NK-92 (cell line): ENCODE results near the gene MTHFD1L.

Experiments
- DNase-seq: peaks from one replicate; lab custom pipeline; 2025; ENCODE audit not compliant: unreplicated experiment; lab: John Stamatoyannopoulos, UW

The MTHFD1L gene

DNA sequence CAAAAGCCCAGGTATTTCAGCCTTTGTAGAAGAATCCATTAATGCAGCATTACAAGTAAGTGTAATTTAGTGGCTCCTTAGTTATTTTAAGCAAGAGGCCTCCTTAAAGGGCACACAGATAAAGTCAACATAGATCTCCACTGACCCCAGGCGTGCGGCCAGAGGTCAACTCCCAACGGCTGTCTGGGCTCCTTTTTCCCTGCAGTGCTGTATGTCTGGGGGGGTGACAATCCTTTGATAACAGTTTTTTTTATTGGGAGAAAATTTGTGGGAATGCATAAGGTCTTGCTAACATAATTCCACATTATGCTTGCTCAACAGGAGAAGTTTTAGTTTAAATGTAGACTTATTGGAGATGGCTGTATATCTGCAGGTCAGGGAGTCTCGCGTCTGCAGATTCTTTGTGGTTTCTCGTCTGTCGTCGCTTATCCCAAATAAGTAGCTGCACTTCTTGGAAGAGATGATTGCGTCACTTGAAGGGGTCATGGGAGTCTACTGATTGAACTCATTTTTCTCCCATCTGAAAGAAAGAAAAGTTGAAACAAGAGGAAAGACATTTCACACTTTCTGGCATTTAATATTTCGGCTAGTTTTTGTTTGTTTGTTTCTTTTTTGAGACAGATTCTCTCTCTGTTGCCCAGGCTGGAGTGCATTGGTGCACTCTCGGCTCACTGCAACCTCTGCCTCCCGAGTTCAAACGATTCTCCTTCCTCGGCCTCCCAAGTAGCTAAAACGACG lies 222.5 kb downstream of the MTHFD1L start:
- no peak for DNase-seq

DNA sequence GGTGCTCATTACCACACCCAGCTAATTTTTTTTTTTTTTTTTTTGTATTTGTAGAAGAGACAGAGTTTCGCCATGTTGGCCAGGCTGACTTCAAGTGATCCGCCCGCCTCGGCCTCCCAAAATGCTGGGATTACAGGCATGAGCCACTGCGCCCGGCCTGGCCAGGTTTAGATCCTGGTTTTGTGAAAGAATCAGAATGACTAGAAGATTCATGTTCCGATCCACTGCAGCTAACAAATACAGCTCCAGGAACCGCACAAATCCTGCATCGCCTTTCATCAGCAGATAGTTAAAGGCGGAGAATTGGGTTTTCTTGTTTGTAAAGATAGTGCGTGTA lies 223.1 kb downstream of the MTHFD1L start:
- DNase-seq = no peak

DNA sequence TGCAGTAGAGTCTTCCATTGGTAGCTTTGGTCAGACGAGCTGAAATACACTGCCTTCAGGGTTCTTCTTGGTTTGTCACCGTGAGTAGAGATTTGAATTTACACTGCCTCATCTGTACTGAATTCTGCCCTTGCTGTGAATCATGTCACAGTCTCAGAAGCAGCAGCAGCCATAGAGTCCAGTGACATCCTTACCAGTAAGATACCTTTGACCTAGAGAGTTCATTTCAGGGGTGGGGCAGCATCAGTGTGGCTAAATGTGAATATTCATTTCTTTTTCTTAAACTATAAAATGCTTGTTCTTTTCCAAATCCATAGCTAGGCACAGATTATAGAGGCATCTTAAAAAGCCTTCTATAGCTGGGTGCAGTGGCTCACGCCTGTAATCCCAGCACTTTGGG lies 223.5 kb downstream of the MTHFD1L start:
- DNase-seq = no peak

DNA sequence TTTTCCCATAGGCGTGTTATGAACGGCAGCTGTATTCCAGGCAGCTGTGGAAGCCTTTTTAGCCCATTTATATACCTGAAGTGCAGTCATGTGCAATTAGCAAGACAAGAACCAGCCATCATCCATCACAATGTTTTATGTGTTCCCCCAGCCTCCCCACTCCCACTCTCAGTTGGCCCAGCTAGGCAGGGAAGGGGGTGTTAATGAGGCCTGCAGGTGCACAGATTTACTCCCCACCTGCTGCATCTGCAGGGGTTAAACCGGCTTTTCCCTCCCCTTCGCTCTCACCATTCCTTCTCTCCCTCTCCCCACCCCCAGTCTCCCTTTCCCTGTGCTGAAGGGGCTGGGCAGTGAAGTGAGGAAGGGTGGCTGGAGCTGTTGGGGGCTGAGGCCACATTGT lies 224.5 kb downstream of the MTHFD1L start:
- DNase-seq = no peak

DNA sequence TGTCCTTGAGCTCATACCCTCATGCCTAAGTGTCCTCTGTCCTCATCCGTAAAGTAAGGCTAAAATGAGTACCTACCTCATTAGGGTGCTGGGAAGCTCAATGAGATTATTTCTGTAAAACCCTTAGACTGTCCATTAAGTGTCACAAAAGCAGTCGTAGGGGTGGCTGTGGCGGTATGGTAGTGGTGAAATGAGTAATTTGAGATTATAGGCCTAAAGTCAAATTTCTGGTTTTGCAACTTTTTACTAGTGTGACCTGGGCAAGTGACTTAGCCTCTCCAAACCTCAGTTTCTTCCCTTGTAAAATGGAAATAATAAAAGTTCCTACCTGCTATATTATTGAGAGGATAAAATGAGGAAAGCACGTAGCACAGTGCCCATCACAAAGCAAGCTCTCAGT lies 226.1 kb downstream of the MTHFD1L start:
- DNase-seq = no peak

DNA sequence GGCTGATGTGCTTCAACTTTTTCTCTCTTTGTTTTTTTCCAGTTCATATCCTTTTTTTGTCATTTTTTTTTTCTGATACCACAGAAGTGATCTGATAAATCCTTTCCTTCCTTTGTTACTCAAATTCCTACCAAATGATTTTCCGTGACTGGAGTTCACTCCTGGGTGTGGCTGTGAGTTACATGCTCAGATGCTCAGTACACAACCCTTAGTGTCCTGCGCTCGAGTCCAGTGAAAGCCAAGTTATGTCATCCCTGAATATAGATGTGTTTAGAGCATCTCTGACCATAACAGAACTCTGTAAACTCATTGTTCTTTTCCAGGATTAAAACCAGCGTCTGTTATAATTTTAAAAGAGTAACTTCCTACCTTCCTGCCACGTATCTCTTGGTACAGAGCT lies 227.1 kb downstream of the MTHFD1L start:
- DNase-seq = no peak

DNA sequence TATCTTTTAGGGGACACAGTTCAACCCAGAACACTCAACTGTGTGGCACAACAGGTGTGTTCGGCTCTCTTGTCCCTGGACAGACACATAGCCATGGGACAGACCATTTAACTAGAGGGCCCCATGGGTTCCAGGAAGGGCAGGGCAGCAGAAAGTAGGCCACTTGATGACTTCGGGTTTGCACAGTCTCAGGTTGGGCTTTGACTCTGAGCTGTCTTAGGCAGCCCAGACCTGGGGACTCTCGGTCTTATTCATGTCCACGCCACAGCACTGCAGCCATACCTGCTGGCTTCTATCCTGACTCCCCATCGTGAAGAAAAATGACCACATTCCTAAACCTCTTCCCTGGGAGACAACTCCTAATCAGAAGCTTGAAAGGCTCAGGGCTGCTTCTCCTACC lies 228.2 kb downstream of the MTHFD1L start:
- DNase-seq = no peak

DNA sequence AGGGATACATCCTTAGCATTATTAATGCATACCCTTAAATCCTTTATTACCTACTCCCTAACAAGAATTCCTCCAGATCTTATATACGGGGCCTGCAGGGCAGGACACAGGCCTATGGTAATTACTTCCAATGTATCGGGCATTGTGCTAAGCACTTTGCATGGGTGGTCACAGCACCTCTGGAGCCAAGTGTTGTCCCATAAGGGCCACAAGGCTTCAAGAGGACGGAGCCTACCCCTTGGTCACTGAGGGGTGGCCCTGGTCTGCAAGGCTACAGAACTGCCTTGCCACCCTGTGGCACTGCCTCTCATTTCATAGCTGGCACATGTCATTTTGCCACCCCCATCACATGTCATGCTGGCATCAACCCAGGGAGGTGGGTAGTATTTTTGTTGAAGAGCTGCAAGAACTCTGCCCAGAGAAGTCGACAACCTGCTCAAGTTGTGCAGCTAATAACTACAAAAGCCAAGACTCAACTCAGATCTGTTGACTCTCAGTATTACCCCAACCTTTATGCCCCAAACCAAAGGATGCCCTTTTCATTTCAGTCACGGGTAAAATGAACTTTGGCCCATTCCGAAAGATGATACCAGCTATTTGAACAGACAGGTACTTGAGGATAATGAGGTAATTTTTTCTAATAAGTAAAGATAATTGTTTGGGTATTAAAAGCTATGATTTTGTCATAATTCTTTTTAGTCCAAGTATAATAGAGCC lies 230.2 kb downstream of the MTHFD1L start:
- no peak for DNase-seq

DNA sequence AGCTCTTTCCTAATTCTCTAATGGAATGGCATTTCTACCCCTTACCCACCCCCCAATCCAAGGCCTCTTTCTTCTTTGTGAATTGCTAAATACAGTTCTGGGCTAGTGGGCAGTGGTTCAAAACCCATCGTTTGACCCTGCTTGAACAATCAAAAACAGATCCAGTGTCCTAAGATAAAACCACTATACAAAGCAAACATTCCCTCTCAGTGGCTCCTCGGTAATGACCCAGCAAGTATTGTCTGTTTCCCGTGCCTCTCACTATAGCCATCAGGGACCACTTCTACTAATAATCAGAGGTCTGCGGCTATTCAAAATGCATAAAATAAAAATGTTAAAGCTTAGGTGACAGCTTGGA lies 230.7 kb downstream of the MTHFD1L start:
- DNase-seq = no peak

DNA sequence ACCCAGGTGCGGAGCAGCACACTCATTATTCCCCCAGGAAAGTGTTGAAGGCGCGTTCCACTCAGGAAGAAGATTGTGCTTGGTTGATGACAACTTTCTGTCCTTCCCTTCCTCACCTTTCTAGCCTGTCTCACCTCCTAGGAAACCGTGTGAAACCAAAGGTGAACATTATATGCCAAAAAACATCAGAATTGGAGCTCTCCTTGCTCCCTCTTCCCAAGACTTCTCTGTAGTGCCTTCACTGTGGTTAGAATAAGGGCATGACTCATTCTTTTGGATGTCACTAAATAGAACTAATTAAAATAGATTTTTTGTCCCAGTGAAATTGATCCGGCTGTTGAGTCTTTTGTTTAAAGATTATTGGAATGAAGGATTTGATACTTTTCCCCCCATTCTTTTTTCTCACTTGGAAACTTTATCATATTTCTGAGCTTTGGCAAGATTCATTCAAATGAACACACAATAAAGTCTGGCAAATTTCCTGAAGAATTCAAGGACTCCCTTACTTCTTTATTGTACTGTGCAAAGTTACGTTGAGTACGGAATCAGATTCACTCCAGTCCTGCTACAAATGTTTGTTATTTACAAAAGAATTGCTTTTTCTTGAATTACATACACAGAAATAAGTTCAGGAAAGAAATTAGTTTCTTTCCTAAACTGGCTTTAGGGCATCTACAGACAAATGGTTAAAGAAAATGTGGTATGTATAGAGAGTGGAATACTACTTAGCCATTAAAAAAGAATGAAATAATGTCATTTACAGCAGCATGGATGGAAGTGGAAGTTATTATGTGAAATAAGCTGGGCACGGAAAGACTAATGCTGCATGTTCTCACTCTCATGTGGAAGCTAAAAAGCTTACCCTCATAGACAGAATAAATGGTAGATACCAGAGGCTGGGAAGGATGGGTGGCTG lies 231.4 kb downstream of the MTHFD1L start:
- DNase-seq = no peak

DNA sequence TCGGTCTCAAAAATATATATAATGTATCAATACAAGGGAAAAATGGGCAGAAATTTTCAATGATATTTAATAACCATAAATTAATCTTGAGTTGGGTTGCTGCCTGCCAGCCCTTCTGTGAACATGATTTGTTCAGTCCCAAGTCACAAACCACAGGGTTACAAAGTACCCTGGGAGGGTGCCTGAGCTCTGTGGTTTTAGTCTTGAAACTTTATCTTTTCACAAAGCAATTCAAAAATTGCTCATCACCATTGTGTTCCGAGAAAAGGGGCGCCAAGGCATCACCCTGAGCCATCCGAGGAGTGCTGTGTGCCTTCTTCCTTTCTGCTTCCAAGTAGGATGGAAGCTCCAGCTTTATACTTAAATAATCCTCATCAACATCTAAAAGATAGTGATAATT lies 232.7 kb downstream of the MTHFD1L start:
- DNase-seq = no peak

DNA sequence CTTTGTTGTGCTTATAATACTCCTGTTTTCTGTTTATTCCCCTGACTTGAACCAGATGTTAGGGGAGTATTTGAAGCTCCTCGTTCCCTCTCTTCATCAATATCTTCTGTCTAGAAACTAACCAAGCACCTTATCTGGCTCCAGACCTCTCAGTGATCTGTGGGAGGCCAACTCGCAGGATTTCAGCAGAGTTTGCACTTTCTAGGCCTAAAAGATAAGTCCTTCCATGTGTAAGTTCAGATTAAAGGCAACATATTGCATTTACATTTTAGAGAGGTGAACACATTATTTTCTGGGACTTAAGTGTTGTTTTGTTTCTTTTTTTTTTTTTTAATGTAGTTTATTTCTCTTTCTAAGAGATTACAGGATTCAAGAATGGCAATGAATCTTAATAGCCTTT lies 234.8 kb downstream of the MTHFD1L start:
- no peak for DNase-seq

DNA sequence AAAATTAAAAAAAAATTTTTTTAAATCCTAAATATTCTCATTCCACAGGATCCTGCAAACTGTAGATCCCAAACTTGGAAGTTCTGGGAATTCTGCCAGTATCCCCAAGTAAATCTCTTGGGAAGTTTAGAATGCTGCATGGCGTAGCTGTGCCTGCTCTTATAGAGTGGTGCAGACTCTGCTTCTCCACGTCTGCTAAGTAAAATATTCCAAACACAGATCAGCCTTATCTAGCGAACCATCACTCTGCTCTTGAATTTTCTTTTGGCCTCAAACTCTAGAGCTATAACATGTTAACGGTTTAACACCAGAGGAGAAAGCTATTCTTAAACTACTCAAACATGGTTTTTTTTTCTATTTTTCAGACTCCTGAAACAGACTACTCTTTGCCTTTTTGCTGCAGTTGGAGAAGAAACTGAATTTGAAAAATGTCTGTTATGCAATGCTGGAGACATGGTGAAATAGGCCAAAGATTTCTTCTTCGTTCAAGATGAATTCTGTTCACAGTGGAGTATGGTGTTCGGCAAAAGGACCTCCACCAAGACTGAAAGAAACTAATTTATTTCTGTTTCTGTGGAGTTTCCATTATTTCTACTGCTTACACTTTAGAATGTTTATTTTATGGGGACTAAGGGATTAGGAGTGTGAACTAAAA lies 235.8 kb downstream of the MTHFD1L start:
- DNase-seq = no peak

DNA sequence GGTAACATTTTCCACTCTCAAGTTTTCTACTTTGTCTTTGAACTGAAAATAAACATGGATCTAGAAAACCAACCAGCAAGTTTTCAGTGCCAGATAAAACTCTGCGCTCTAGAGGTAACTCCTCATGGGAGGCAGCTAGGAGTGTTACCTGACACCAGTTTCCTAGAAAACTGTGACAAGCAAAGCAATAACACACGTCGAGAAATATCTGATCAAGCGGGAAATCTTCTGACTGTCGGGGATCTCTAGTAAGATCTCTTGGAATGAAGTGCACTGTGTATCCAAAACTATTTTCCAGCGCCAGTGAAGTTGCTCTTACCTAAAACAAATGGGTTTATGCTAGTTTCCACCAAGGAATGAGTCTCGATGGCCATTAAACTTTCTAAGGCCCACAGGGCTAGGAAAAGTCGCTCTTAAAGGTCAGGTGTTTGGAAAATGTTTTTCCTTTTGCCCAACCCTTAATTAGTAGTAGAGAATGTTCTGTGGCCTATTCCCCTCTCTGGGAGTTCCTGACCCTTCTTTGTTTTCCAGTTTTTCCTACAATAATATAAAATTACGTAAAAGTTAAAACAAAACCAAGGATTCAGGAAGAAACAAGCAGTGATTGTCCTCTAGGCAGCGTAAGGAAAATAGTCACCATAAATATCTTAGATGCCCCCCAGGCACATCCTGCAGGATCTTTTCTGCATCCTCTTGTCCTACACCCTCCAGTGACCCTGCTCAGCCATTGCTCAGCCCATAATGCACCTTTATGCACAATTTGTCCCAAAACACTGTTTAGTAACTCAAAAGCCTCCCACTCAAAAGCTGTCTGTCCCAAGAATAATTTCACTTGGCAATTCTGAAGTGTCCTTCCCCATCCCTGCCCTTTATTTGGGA lies 236.6 kb downstream of the MTHFD1L start:
- no peak for DNase-seq

DNA sequence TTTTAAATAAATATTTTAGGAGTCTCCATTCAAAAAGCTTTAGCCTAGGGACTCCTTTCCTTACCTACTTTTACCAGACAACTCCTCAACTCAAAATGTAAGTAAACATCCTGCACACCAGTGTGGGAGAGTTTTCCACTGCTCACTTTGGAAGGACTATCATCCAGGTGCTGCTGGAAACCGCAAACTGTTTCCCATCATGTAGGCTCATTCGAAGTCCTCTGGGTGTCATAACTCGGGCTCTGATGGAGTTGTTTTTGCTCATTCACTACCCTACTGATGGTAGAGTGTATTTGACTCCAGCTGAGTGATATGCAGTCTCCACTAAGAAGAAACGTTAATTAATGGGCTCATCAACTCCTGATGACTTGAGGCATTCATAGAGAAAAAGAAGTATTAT lies 237.8 kb downstream of the MTHFD1L start:
- no peak for DNase-seq

DNA sequence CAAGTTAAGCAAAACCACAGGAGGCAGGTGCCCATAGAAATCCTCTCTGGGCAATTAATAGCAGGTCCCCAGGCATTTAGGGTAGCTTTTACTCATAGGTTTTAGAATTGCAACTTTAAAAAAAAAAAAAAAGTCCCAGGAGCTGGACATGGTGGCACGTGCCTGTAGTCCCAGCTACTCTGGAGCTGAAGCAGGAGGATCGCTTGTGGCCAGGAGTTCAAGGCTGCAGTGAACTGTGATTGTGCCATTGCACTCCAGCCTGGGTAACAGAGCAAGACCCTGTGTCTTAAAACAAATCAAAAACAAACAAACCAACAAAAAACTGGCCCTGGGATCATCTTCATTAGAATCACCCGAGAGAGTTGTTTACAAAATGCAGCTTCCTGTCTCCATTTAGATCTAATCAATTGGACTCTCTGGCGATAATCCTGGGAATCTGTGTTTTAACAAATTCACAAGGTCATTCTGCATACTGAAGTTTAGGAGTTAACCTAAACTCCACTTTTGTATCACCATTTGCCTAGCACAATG lies 242.5 kb downstream of the MTHFD1L start:
- DNase-seq = no peak

DNA sequence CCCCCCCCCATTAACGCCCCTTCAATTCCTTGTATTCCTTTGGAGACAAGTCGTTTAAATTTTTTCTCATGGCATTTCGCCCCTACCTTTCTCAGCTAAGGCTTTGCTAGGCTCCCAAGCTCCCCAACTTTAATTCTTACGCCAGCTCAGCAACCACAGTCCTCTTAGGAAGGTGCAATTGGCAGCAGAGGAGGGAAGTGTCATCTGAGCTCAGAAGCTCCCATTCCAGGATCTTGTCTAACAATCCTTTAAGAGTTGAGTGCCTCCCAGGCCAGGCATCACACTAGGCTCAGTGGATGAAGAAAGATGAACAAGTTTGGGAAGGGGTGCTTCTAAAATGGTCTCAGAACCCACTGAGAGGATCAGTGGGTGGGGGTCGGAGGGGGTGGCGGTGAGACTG lies 243.0 kb downstream of the MTHFD1L start:
- no peak for DNase-seq

DNA sequence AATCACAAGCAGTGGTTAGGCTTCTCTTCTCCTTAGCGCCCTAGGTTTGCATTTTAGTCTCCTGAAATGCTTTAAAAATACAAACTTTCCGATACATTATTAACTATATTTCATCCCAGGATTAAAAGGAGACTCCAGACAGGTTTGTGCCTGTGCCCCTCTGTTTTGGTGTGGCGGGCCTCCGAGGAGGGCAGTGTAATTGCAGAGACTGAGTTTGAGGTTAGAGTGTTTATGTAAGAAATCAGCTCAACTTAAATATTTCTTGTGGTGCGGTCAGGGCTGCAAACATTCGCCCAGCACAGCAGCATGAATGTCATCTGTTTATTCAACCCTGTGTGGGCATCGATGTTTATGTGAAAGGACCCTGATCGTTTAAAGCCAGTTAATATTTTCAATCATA lies 243.9 kb downstream of the MTHFD1L start:
- no peak for DNase-seq

DNA sequence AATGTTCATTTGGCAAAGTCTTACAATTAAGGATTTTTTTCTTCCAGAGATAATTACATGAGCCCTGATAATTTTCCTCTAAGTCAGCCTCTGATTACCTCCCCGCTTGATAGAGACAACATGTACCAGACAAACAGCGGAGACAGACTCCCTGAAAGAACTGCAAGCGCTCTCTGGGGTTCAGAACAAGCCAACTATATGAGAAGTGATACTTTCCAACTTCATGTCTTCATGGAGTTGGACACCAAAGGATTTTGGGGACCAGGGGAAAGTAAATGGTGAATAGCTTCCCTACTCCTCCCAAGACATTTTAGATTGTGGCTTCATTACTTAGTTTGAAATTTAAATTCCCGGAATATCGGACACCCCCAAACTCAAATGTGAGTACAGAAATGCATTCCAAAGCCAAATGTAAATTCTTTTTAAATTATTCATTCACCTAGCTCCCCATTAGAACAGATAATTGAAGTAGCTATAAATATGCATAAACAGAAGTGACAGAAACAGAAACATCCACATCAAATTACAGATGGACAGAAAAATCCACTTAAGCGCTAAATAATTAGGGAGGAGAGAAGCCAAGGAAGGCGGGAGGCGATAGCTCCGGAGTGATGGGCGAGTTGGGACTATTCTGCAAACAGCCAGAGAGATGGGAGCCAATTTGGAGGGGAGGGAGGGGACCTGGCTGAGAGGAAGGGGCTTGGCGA lies 244.5 kb downstream of the MTHFD1L start:
- DNase-seq = no peak

DNA sequence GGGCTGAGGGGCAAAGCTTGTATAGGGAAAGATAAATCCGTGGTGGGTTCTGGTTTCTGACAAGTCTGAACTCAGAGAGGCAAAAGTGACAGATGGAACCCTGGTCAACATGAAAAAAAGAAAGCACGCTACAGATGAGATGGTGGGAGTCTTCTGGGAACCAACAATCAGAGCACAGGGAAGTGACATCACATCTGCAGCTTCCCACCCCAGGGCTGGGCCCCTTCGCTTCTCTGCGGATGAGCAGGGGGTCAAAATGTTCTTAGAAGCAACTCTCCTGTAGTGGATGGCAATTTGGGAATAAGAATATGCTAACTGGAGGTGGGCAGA lies 245.0 kb downstream of the MTHFD1L start:
- no peak for DNase-seq
